Nephron progenitor cell (in vitro differentiated cells): Measurements from ENCODE around the gene SPIN2A.
"Not testable (repeated sequence)": the region's sequence is repeated elsewhere in the genome, so short reads cannot be mapped to it uniquely, and the experiment has no call there.

Experiments
- DNase-seq: peaks from one replicate; pipeline ENCODE4 v3.0.0; 2021
- H3K27ac Mint-ChIP-seq: 2 replicates; pipeline ENCODE4 v1.8.0; 2021; ENCODE audit warnings: mild to moderate bottlenecking, moderate library complexity, mixed read lengths
- H3K27me3 Mint-ChIP-seq: 2 replicates; pipeline ENCODE4 v1.8.0; 2021; ENCODE audit warnings: mild to moderate bottlenecking, low read depth, mixed read lengths; ENCODE audit not compliant: poor library complexity
- H3K36me3 Mint-ChIP-seq: 2 replicates; pipeline ENCODE4 v1.8.0; 2021; ENCODE audit warnings: low read depth, mixed read lengths
- H3K4me1 Mint-ChIP-seq: 2 replicates; pipeline ENCODE4 v1.8.0; 2021; ENCODE audit warnings: mixed read lengths
- H3K4me3 Mint-ChIP-seq: 2 replicates; pipeline ENCODE4 v1.8.0; 2021; ENCODE audit warnings: mild to moderate bottlenecking, moderate library complexity, mixed read lengths
- H3K9me3 Mint-ChIP-seq: 2 replicates; pipeline ENCODE4 v1.8.0; 2021; ENCODE audit warnings: mild to moderate bottlenecking, moderate library complexity, mixed read lengths
- TF ChIP-seq, protein P1 (sequence below): fragments of 200-600 bp; sonication (generic); IDR thresholded peaks from 2 replicates; pipeline ENCODE4 v1.5.0; 2021; ENCODE audit warnings: antibody characterized with exemption

Gene SPIN2A

DNA sequence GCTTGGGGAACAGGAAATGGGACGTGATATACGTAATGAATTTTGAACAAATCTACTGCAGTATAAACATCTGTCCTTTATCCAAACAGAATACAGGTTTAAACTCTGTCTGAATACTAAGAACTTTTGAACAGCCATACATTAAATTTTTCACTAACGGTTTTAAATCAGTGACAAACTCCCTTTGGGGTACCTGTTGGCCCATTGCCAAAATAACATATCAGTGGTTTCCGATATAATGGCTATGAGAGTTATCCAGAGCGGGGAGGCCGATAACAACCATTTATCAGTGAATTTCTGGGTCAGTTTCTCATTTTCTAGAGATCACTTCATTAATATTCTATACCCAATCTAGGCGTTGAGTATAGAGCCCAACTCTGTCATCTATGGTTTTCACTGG lies 5.2 kb downstream of the SPIN2A start:
- Mint-ChIP-seq H3K4me1 (peaks cover 16% of the 10 kb centered on the region), H3K9me3 (peaks cover 16% of the 10 kb centered on the region), H3K36me3 (peaks cover 9% of the 10 kb centered on the region), H3K27ac (no peak overlapping the region), H3K27me3 (no peaks in the 10 kb centered on the region), H3K4me3 (no peak overlapping the region)
- DNase-seq = no peak
- TF ChIP-seq, protein P1, sequence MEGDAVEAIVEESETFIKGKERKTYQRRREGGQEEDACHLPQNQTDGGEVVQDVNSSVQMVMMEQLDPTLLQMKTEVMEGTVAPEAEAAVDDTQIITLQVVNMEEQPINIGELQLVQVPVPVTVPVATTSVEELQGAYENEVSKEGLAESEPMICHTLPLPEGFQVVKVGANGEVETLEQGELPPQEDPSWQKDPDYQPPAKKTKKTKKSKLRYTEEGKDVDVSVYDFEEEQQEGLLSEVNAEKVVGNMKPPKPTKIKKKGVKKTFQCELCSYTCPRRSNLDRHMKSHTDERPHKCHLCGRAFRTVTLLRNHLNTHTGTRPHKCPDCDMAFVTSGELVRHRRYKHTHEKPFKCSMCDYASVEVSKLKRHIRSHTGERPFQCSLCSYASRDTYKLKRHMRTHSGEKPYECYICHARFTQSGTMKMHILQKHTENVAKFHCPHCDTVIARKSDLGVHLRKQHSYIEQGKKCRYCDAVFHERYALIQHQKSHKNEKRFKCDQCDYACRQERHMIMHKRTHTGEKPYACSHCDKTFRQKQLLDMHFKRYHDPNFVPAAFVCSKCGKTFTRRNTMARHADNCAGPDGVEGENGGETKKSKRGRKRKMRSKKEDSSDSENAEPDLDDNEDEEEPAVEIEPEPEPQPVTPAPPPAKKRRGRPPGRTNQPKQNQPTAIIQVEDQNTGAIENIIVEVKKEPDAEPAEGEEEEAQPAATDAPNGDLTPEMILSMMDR = no peak

GRCh38 chrX:57121816-57122215 lies 15.4 kb downstream of the SPIN2A start:
- DNase-seq = no peak
- H3K4me3 Mint-ChIP-seq = peak overlapping the region; percentile 92
- H3K27ac Mint-ChIP-seq = peak overlapping the region; percentile 87
- H3K27me3 Mint-ChIP-seq = peaks cover 2% of the 10 kb centered on the region
- H3K36me3 Mint-ChIP-seq = peaks cover 18% of the 10 kb centered on the region
- peaks cover 37% of the 10 kb centered on the region for H3K9me3 Mint-ChIP-seq
- TF ChIP-seq, protein P1 = no peak
- H3K4me1 Mint-ChIP-seq = peaks cover 7% of the 10 kb centered on the region

GRCh38 chrX:57121162-57121755 lies 15.9 kb downstream of the SPIN2A start, which contains the start of gene SPIN2B:
TSS of gene SPIN2B (minus strand) at chrX:57121548.
- H3K27me3 Mint-ChIP-seq = peaks cover 2% of the 10 kb centered on the region
- H3K4me1 Mint-ChIP-seq = peaks cover 7% of the 10 kb centered on the region
- H3K27ac Mint-ChIP-seq = peak within 1 kb of the TSS; percentile 99
- peaks cover 23% of the 10 kb centered on the region for H3K36me3 Mint-ChIP-seq
- peak; percentile 76 for DNase-seq
- H3K9me3 Mint-ChIP-seq = peaks cover 37% of the 10 kb centered on the region
- TF ChIP-seq, protein P1 = no peak
- H3K4me3 Mint-ChIP-seq = peak within 1 kb of the TSS; percentile 92

GRCh38 chrX:57120619-57121161 lies 16.5 kb downstream of the SPIN2A start:
- not testable (repeated sequence) for DNase-seq, H3K27me3 Mint-ChIP-seq, H3K4me1 Mint-ChIP-seq
- peak overlapping the region; percentile 99 for H3K27ac Mint-ChIP-seq
- peaks cover 28% of the 10 kb centered on the region for H3K36me3 Mint-ChIP-seq
- H3K9me3 Mint-ChIP-seq = peaks cover 37% of the 10 kb centered on the region
- peak overlapping the region; percentile 92 for H3K4me3 Mint-ChIP-seq

DNA sequence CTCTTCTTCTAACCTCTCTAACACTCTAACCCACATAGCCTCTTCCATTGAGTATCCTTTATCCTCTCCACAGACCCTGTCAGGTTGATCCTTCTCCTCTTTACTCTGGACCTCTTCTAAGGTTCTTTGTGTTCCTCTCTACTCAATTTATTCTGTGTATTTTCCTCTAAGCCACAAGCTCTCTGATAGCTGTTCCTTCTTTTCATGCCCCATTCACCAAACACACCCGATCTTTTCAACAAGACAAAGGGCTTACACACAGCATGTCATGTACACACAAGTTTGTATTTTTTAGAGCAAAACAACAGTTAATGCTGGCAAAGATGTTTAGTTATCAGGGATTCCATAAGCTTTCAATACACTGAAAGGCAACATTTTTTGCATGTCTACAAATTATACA lies 17.8 kb downstream of the SPIN2A start:
- Mint-ChIP-seq H3K4me1 (peaks cover 7% of the 10 kb centered on the region), H3K36me3 (peaks cover 24% of the 10 kb centered on the region), H3K27ac (no peak overlapping the region), H3K9me3 (peaks cover 28% of the 10 kb centered on the region), H3K4me3 (no peak overlapping the region), H3K27me3 (peaks cover 2% of the 10 kb centered on the region)
- TF ChIP-seq, protein P1 = no peak
- no peak for DNase-seq

DNA sequence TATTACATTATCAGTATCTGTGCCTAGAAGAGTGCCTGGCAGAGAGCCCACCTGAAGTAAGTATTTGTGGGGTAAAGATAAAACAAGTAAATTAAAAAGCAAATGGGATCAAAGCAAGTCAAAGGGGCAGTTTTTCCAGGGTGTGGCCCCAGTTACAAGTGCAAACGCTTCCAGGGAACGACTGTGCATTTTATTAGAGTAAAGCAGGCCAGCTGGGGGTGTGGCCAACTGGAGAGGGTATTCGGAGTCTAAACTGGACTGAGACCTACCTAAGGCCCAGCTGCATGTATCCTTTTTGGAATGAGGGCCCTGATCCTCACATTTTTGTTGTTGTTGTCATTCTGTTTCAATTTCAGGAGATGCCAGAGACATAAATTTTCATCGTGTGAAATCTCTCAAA lies 19.6 kb downstream of the SPIN2A start:
- H3K27me3 Mint-ChIP-seq, H3K4me1 Mint-ChIP-seq, H3K4me3 Mint-ChIP-seq, DNase-seq, H3K27ac Mint-ChIP-seq: not testable (repeated sequence)
- H3K36me3 Mint-ChIP-seq = peaks cover 30% of the 10 kb centered on the region
- H3K9me3 Mint-ChIP-seq = peaks cover 31% of the 10 kb centered on the region

DNA sequence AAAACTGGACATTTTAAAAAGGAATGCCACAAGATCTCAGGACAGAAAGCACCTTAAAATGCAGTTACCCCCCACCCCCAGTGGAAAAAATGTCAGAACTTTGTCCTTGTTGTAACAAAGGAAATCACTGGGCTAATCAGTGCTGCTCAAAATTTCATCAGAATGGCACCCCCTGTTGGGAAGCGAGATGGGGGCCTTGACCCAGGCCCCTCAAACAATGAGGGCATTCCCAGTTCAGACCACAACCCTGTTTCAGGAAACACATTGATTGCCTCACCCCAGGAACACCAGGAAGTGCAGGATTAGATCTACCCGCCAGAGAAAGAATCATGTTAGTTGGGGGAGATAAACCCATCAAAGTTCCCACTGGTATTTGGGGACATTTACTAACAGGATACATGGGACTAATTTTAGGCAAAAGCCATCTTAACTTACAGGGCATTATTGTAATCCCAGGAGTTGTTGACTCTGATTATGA lies 32.2 kb downstream of the SPIN2A start:
- DNase-seq = no peak
- H3K4me3 Mint-ChIP-seq = no peak overlapping the region
- no peaks in the 10 kb centered on the region for H3K27me3 Mint-ChIP-seq
- peak overlapping the region; percentile 78 for H3K27ac Mint-ChIP-seq
- H3K4me1 Mint-ChIP-seq = no peaks in the 10 kb centered on the region
- H3K36me3 Mint-ChIP-seq = peaks cover 79% of the 10 kb centered on the region
- TF ChIP-seq, protein P1 = no peak
- H3K9me3 Mint-ChIP-seq = peaks cover 72% of the 10 kb centered on the region
